KMS-11 (cell line): ENCODE data around the gene TFAM.

ENCODE experiments used
- H2AFZ ChIP-seq: fragments of 200-600 bp; sonication (generic); 2 replicates; pipeline ENCODE4 v1.6.1; 2016; ENCODE audit warnings: antibody characterized with exemption, mixed run types, low read depth
- H3K27ac ChIP-seq: fragments of 200-600 bp; sonication (generic); 2 replicates; pipeline ENCODE4 v1.6.1; 2016; ENCODE audit warnings: mild to moderate bottlenecking, mixed run types
- H3K27me3 ChIP-seq: fragments of 200-600 bp; sonication (generic); 2 replicates; pipeline ENCODE4 v1.6.1; 2017; ENCODE audit warnings: mild to moderate bottlenecking, low read depth, mixed run types, moderate library complexity; ENCODE audit not compliant: insufficient read depth
- H3K36me3 ChIP-seq: fragments of 200-600 bp; sonication (generic); 2 replicates; pipeline ENCODE4 v1.6.1; 2017; ENCODE audit warnings: mild to moderate bottlenecking, mixed run types; ENCODE audit not compliant: insufficient read depth
- H3K4me1 ChIP-seq: fragments of 200-600 bp; sonication (generic); 2 replicates; pipeline ENCODE4 v1.6.1; 2016; ENCODE audit warnings: mild to moderate bottlenecking, low read depth, mixed run types; ENCODE audit not compliant: poor library complexity, severe bottlenecking
- H3K4me2 ChIP-seq: fragments of 200-600 bp; sonication (generic); 2 replicates; pipeline ENCODE4 v1.7.0; 2016; ENCODE audit warnings: mild to moderate bottlenecking, mixed run types
- H3K4me3 ChIP-seq: fragments of 200-600 bp; sonication (generic); IDR thresholded peaks from 2 replicates; pipeline ENCODE4 v1.6.1; 2017; ENCODE audit warnings: low read depth, low read length, mixed read lengths; ENCODE audit not compliant: insufficient read depth
- H3K79me2 ChIP-seq: fragments of 200-600 bp; sonication (generic); 2 replicates; pipeline ENCODE4 v1.6.1; 2016; ENCODE audit warnings: low read depth, mixed run types; ENCODE audit not compliant: insufficient read depth
- H3K9ac ChIP-seq: fragments of 200-600 bp; sonication (generic); 2 replicates; pipeline ENCODE4 v1.6.1; 2016; ENCODE audit warnings: mild to moderate bottlenecking, mixed run types
- H4K20me1 ChIP-seq: fragments of 200-600 bp; sonication (generic); 2 replicates; pipeline ENCODE4 v1.6.1; 2016; ENCODE audit warnings: mild to moderate bottlenecking, mixed run types; ENCODE audit not compliant: insufficient read depth
- CTCF ChIP-seq: fragments of 200-600 bp; sonication (generic); conservative IDR thresholded peaks from 2 replicates; pipeline ENCODE4 v1.6.1; 2017; ENCODE audit warnings: low read depth, mild to moderate bottlenecking, antibody characterized with exemption, low read length, moderate library complexity, mixed read lengths

TFAM gene

GRCh38 chr10:58358947-58359346 lies 26.3 kb upstream of the TFAM start:
- Histone ChIP-seq H3K4me1 (no peaks in the 10 kb centered on the region), H3K4me2 (no peak overlapping the region), H3K27me3 (no peaks in the 10 kb centered on the region), H2AFZ (no peak overlapping the region), H3K9ac (no peak overlapping the region), H3K36me3 (no peaks in the 10 kb centered on the region), H3K27ac (no peak overlapping the region), H4K20me1 (no peaks in the 10 kb centered on the region), H3K79me2 (no peaks in the 10 kb centered on the region), H3K4me3 (no peak overlapping the region)
- TF ChIP-seq CTCF: no peak

- no peaks in the 10 kb centered on the region for H3K79me2 ChIP-seq
- H3K4me2 ChIP-seq: no peak overlapping the region
- H4K20me1 ChIP-seq: no peaks in the 10 kb centered on the region
- H3K4me1 ChIP-seq: no peaks in the 10 kb centered on the region
- no peak overlapping the region for H3K27ac ChIP-seq
- no peaks in the 10 kb centered on the region for H3K27me3 ChIP-seq
- H3K36me3 ChIP-seq: no peaks in the 10 kb centered on the region
- TF ChIP-seq CTCF: no peak
- no peak overlapping the region for H3K4me3 ChIP-seq
- no peak overlapping the region for H2AFZ ChIP-seq
- no peak overlapping the region for H3K9ac ChIP-seq
Observed at GRCh38 chr10:58359541-58359940, 25.7 kb upstream of the TFAM start.

GRCh38 chr10:58360412-58361004 lies 24.7 kb upstream of the TFAM start:
- Histone ChIP-seq H3K27me3 (no peaks in the 10 kb centered on the region), H3K4me1 (no peaks in the 10 kb centered on the region), H3K27ac (no peak overlapping the region), H3K9ac (no peak overlapping the region), H4K20me1 (no peaks in the 10 kb centered on the region), H3K4me2 (no peak overlapping the region), H3K36me3 (no peaks in the 10 kb centered on the region), H3K4me3 (no peak overlapping the region), H3K79me2 (no peaks in the 10 kb centered on the region), H2AFZ (no peak overlapping the region)
- no peak for TF ChIP-seq CTCF

- Histone ChIP-seq H3K36me3 (no peaks in the 10 kb centered on the region), H3K9ac (no peak overlapping the region), H3K79me2 (no peaks in the 10 kb centered on the region), H2AFZ (no peak overlapping the region), H3K27me3 (no peaks in the 10 kb centered on the region), H3K4me3 (no peak overlapping the region), H3K4me2 (no peak overlapping the region), H4K20me1 (no peaks in the 10 kb centered on the region), H3K27ac (no peak overlapping the region), H3K4me1 (no peaks in the 10 kb centered on the region)
- no peak for TF ChIP-seq CTCF
Observed at GRCh38 chr10:58361353-58361752, 23.9 kb upstream of the TFAM start.
